H9 (cell line): Measurements from ENCODE around the gene STRA6. TPM values are rescaled to one million over a fixed set of nuclear protein-coding genes. Genes with fewer than 3 reads are reported as not detected.

Experiments used
- DNase-seq: peaks from one replicate; pipeline ENCODE4 v3.0.0-alpha.2; 2017
- H2AFZ ChIP-seq: one replicate; pipeline ENCODE4 v1.6.1; 2013; ENCODE audit warnings: mild to moderate bottlenecking, low read length, control low read depth, moderate library complexity
- H2AK5ac ChIP-seq: 2 replicates; pipeline ENCODE4 v1.6.1; 2013; ENCODE audit warnings: low read length, control low read depth, mixed read lengths; ENCODE audit not compliant: insufficient read length
- H2BK120ac ChIP-seq: one replicate; pipeline ENCODE4 v1.6.1; 2013; ENCODE audit warnings: low read depth, mild to moderate bottlenecking, low read length, control low read depth, inconsistent platforms; ENCODE audit not compliant: poor library complexity, severe bottlenecking
- H2BK12ac ChIP-seq: 2 replicates; pipeline ENCODE4 v1.6.1; 2013; ENCODE audit warnings: low read length, control low read depth, mixed read lengths, low read depth; ENCODE audit not compliant: insufficient read length
- H2BK15ac ChIP-seq: 2 replicates; pipeline ENCODE4 v1.6.1; 2013; ENCODE audit warnings: low read depth, low read length, control low read depth
- H2BK20ac ChIP-seq: one replicate; pipeline ENCODE4 v1.6.1; 2013; ENCODE audit warnings: low read depth, mild to moderate bottlenecking, low read length, control low read depth, inconsistent platforms; ENCODE audit not compliant: poor library complexity, severe bottlenecking
- H2BK5ac ChIP-seq: 2 replicates; pipeline ENCODE4 v1.6.1; 2013; ENCODE audit warnings: low read length, control low read depth, mixed read lengths; ENCODE audit not compliant: insufficient read length
- H3K14ac ChIP-seq: 2 replicates; pipeline ENCODE4 v1.6.1; 2013; ENCODE audit warnings: low read length, control low read depth; ENCODE audit not compliant: insufficient read depth
- H3K18ac ChIP-seq: 2 replicates; pipeline ENCODE4 v1.6.1; 2013; ENCODE audit warnings: low read depth, mild to moderate bottlenecking, mixed read lengths, low read length, control low read depth; ENCODE audit not compliant: insufficient read length
- H3K23ac ChIP-seq: 2 replicates; pipeline ENCODE4 v1.6.1; 2013; ENCODE audit warnings: low read length, control low read depth, mixed read lengths, low read depth; ENCODE audit not compliant: insufficient read length
- H3K23me2 ChIP-seq: 2 replicates; pipeline ENCODE4 v1.6.1; 2013; ENCODE audit warnings: low read depth, mild to moderate bottlenecking, mixed read lengths, low read length, control low read depth; ENCODE audit not compliant: insufficient read length, poor library complexity, severe bottlenecking
- H3K27ac ChIP-seq: 2 replicates; pipeline ENCODE4 v1.5.1; 2013; ENCODE audit warnings: low read length, control low read depth, mixed read lengths, low read depth; ENCODE audit not compliant: insufficient read length
- H3K27me3 ChIP-seq: 2 replicates; pipeline ENCODE4 v1.6.1; 2013; ENCODE audit warnings: low read length, control low read depth, inconsistent platforms; ENCODE audit not compliant: insufficient read depth
- H3K4ac ChIP-seq: 2 replicates; pipeline ENCODE4 v1.6.1; 2013; ENCODE audit warnings: low read depth, mild to moderate bottlenecking, control low read depth, inconsistent platforms, low read length, moderate library complexity
- H3K4me1 ChIP-seq: 2 replicates; pipeline ENCODE4 v1.6.1; 2013; ENCODE audit warnings: low read length, control low read depth, inconsistent platforms; ENCODE audit not compliant: insufficient read depth
- H3K4me2 ChIP-seq: 2 replicates; pipeline ENCODE4 v1.6.1; 2013; ENCODE audit warnings: low read length, control low read depth, mixed read lengths; ENCODE audit not compliant: insufficient read length, insufficient read depth
- H3K56ac ChIP-seq: 2 replicates; pipeline ENCODE4 v1.6.1; 2013; ENCODE audit warnings: low read depth, mild to moderate bottlenecking, mixed read lengths, low read length, control low read depth; ENCODE audit not compliant: insufficient read length
- H3K79me1 ChIP-seq: 2 replicates; pipeline ENCODE4 v1.6.1; 2013; ENCODE audit warnings: low read depth, mild to moderate bottlenecking, moderate library complexity, low read length, control low read depth, inconsistent platforms; ENCODE audit not compliant: insufficient read depth, poor library complexity, severe bottlenecking
- H3K79me2 ChIP-seq: 2 replicates; pipeline ENCODE4 v1.6.1; 2013; ENCODE audit warnings: low read length, control low read depth, inconsistent platforms; ENCODE audit not compliant: insufficient read depth
- H3K9ac ChIP-seq: 2 replicates; pipeline ENCODE4 v1.6.1; 2013; ENCODE audit warnings: low read length, control low read depth, mixed read lengths; ENCODE audit not compliant: insufficient read length; ENCODE audit errors: extremely low read depth
- H3K9me3 ChIP-seq: one replicate; pipeline ENCODE4 v1.6.1; 2013; ENCODE audit warnings: low read depth, low read length, inconsistent platforms; ENCODE audit not compliant: control insufficient read depth
- H3T11ph ChIP-seq: one replicate; pipeline ENCODE4 v1.6.1; 2013; ENCODE audit warnings: mild to moderate bottlenecking, low read length, control low read depth, inconsistent platforms
- H4K20me1 ChIP-seq: one replicate; pipeline ENCODE4 v1.6.1; 2013; ENCODE audit not compliant: control insufficient read depth, insufficient read length, insufficient read depth
- H4K5ac ChIP-seq: 2 replicates; pipeline ENCODE4 v1.6.1; 2013; ENCODE audit warnings: low read depth, mild to moderate bottlenecking, mixed read lengths, low read length, control low read depth; ENCODE audit not compliant: insufficient read length
- H4K8ac ChIP-seq: replicated peaks from 2 replicates; pipeline ENCODE4 v1.6.1; 2013; ENCODE audit warnings: low read length, control low read depth, mixed read lengths, low read depth; ENCODE audit not compliant: insufficient read length
- H4K91ac ChIP-seq: 2 replicates; pipeline ENCODE4 v1.6.1; 2013; ENCODE audit warnings: low read depth, mild to moderate bottlenecking, moderate library complexity, mixed read lengths, low read length, control low read depth; ENCODE audit not compliant: insufficient read length
- H3K27ac Mint-ChIP-seq, 3 experiments: 2 replicates in 2 of 3; 3 replicates in 1 of 3; pipeline ENCODE4 v1.8.0; 2020 to 2021; ENCODE audit warnings: mixed read lengths in 3 of 3, mild to moderate bottlenecking in 1 of 3, moderate library complexity in 1 of 3
- H3K27me3 Mint-ChIP-seq: 2 replicates; pipeline ENCODE4 v1.8.0; 2021; ENCODE audit warnings: low read depth, mild to moderate bottlenecking, moderate library complexity, mixed read lengths
- H3K36me3 Mint-ChIP-seq, 3 experiments: 2 replicates in 2 of 3; 3 replicates in 1 of 3; pipeline ENCODE4 v1.8.0; 2020 to 2021; ENCODE audit warnings: low read depth in 3 of 3, mixed read lengths in 3 of 3; ENCODE audit not compliant: insufficient read depth in 1 of 3
- H3K4me1 Mint-ChIP-seq, 2 experiments: 2 replicates each; pipeline ENCODE4 v1.8.0; 2020; ENCODE audit warnings: mixed read lengths in 2 of 2
- H3K4me3 Mint-ChIP-seq, 2 experiments: 2 replicates in 1 of 2; 3 replicates in 1 of 2; pipeline ENCODE4 v1.8.0; 2020 to 2021; ENCODE audit warnings: mild to moderate bottlenecking in 2 of 2, mixed read lengths in 2 of 2, moderate library complexity in 1 of 2
- H3K9me3 Mint-ChIP-seq, 2 experiments: 2 replicates in 1 of 2; 3 replicates in 1 of 2; pipeline ENCODE4 v1.8.0; 2020; ENCODE audit warnings: mild to moderate bottlenecking in 2 of 2, mixed read lengths in 2 of 2, moderate library complexity in 1 of 2
- WGBS: extraction: QIAGEN DNeasy Blood & Tissue Kit; methylation state at CpG from one replicate; pipeline ENCODE4 v1.1.7; 2013; ENCODE audit warnings: missing lambda C conversion rate, low lambda C conversion rate, mixed read lengths; ENCODE audit not compliant: insufficient read length; ENCODE audit errors: extremely low coverage; 5-methylcytosine and 5-hydroxymethylcytosine counted together
- total RNA-seq: library from RNA; stranded (reverse); gene quantifications from 2 replicates; pipeline ENCODE4 v1.2.1, GENCODE V29; 2021
- TF ChIP-seq, protein P1 (sequence below): fragments of 200-600 bp; sonication (generic); conservative IDR thresholded peaks from 3 replicates; pipeline ENCODE4 v1.8.0; 2021; ENCODE audit warnings: antibody characterized with exemption, mild to moderate bottlenecking

The STRA6 gene
- total RNA-seq, 1 experiment from 2014 or later, result 12.8 TPM

DNA sequence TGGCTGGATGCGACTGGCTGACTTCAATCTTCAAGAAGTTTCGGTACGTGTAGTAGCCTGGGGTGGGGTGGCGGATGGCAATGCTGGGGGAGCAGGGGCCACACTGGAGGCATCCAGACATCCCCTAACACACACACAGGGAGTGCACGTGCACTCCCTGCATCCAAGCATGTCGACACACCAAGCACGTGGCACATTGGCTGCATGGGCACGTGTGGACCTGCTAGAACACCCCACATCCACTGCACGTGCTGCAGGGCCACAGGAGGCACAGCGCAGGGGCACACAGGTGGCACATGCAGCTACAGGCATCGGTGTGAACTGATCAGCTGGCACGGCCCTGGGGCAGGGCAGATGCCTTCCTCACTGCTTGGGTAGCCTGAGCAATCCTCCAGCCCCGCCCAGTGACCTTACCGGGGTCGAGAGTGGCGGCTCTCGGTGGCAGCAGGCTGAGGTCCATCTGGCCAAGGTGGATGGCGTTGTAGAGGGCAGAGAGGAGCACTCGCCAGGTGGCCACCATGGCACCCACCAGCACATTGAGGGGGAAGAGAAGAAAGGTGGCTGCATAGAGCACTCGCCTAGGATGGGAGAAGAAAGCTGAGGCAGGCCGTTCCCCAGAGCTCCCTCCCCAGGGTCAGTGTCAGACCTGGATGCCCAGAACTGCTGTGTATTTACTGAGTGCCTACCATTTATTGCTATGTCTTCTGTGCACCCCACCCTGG lies 21.5 kb downstream of the STRA6 start:
- no peak overlapping the region for H3K9ac ChIP-seq

More for the DNA sequence above, 21.5 kb downstream of the STRA6 start:
- no peak overlapping the region for H3K4me2 ChIP-seq
- no peak overlapping the region for H3K14ac ChIP-seq
- H3K36me3 Mint-ChIP-seq, result peaks cover 0 to 4% (median 0%) of the 10 kb centered on the region in 3 experiments; a peak in 2 of 7 replicates
- H3K4me1 ChIP-seq, result no peaks in the 10 kb centered on the region
- H3K9me3 ChIP-seq, result no peaks in the 10 kb centered on the region
- H2BK12ac ChIP-seq, result no peak overlapping the region
- no peaks in the 10 kb centered on the region for H3K23me2 ChIP-seq
- no peaks in the 10 kb centered on the region for H3K79me1 ChIP-seq
- H4K8ac ChIP-seq, result no peak overlapping the region
- no peak overlapping the region for H3T11ph ChIP-seq
- H4K5ac ChIP-seq, result no peak overlapping the region
- WGBS, result no CpG with 5 or more reads among the region's 21 CpGs
- H2BK15ac ChIP-seq, result no peak overlapping the region
- H2AFZ ChIP-seq, result no peak overlapping the region
- no peak overlapping the region for H2AK5ac ChIP-seq
- no peak overlapping the region for H3K18ac ChIP-seq
- H3K4ac ChIP-seq, result no peak overlapping the region
- H3K4me1 Mint-ChIP-seq, result peaks cover 14 to 29% of the 10 kb centered on the region in 2 experiments
- no peaks in the 10 kb centered on the region for H3K9me3 Mint-ChIP-seq
- no peak overlapping the region for H2BK120ac ChIP-seq
- DNase-seq, result no peak
- no peaks in the 10 kb centered on the region for H3K27me3 ChIP-seq
- peaks cover 28% of the 10 kb centered on the region for H3K27me3 Mint-ChIP-seq
- no peak overlapping the region for H3K23ac ChIP-seq
- no peak overlapping the region for H3K4me3 Mint-ChIP-seq
- no peaks in the 10 kb centered on the region for H3K79me2 ChIP-seq
- TF ChIP-seq, protein P1, sequence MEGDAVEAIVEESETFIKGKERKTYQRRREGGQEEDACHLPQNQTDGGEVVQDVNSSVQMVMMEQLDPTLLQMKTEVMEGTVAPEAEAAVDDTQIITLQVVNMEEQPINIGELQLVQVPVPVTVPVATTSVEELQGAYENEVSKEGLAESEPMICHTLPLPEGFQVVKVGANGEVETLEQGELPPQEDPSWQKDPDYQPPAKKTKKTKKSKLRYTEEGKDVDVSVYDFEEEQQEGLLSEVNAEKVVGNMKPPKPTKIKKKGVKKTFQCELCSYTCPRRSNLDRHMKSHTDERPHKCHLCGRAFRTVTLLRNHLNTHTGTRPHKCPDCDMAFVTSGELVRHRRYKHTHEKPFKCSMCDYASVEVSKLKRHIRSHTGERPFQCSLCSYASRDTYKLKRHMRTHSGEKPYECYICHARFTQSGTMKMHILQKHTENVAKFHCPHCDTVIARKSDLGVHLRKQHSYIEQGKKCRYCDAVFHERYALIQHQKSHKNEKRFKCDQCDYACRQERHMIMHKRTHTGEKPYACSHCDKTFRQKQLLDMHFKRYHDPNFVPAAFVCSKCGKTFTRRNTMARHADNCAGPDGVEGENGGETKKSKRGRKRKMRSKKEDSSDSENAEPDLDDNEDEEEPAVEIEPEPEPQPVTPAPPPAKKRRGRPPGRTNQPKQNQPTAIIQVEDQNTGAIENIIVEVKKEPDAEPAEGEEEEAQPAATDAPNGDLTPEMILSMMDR, result no peak
- H3K27ac Mint-ChIP-seq, result no peak overlapping the region; a peak in 1 of 7 replicates
- no peak overlapping the region for H2BK20ac ChIP-seq
- H2BK5ac ChIP-seq, result no peak overlapping the region
- H3K27ac ChIP-seq, result no peak overlapping the region
- H3K56ac ChIP-seq, result no peak overlapping the region
- H4K91ac ChIP-seq, result no peak overlapping the region
- no peaks in the 10 kb centered on the region for H4K20me1 ChIP-seq
